Keratinocyte (primary cell): ENCODE results near the gene ATAD1.
"Not testable (repeated sequence)": the region's sequence is repeated elsewhere in the genome, so short reads cannot be mapped to it uniquely, and the experiment has no call there.

Experiments
- CTCF ChIP-seq, 3 experiments: IDR thresholded peaks in 1 of 3; conservative IDR thresholded peaks in 1 of 3; optimal IDR thresholded peaks in 1 of 3; 2 replicates in 2 of 3; 3 replicates in 1 of 3; pipeline versions ENCODE3 to v1.5.1; 2011; ENCODE audit warnings: low read length in 3 of 3, mild to moderate bottlenecking in 3 of 3, moderate library complexity in 2 of 3, control low read depth in 1 of 3, inconsistent platforms in 1 of 3; ENCODE audit not compliant: insufficient read depth in 2 of 3; ENCODE audit errors: extremely low read depth in 1 of 3
- EZH2 ChIP-seq: IDR thresholded peaks from one replicate; pipeline ENCODE4 v1.6.1; 2012; ENCODE audit warnings: inconsistent platforms, mild to moderate bottlenecking, low read length, moderate library complexity

DNA sequence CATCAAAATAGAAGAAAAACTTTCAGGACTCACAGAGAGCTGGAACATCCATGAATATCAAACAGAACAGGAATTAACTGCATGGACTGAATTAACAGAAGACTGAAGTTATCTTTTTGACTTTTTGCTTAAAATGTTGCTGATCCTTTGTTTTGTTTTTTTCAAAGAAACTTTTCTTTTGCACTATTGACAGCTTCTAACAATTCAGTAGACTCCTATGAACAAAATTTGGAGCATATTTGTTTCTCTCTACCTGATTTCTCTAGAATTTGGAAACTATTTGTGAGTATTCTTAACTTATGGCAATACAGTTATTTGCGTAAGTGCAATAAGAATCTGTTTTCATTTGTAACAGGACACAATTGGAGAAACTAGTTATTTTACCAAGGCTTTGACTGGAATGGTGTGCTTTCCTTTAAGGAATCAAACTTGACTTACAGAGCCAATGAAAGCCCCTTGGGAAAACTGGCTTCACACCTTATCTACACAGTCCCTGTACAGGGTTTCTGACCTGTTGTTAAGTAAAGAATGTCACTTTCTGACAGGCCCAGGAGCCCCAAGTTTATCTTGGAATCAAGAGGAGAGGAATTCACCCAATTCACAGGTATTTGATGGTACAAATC, 16.1 kb downstream of the ATAD1 start:
- TF ChIP-seq CTCF (optimal IDR thresholded peaks at IDR 0.05 in 1 of 3, IDR thresholded peaks at IDR 0.05 in 1 of 3, conservative IDR thresholded peaks at IDR 0.05 in 1 of 3; ENCODE audit: extremely low read depth in 1 of 3, insufficient read depth in 2 of 3, low read length in 3 of 3); EZH2: not testable (repeated sequence)
